ENCODE data around the gene THADA.

The THADA gene

GRCh38 chr2:43631618-43632317 is 35.9 kb upstream of the THADA start:
- no peak overlapping the region for H3K4me3 ChIP-seq (replicated peaks; ENCODE audit: insufficient read depth, low read length)
- no peak for DNase-seq (ENCODE audit: low read depth in 1 of 2, low spot score in 1 of 2)
- H3K27me3 ChIP-seq (ENCODE audit: insufficient read depth, poor library complexity, severe bottlenecking) = peaks cover 8% of the 10 kb centered on the region
- no peak overlapping the region for H3K27ac ChIP-seq (replicated peaks)
- TF ChIP-seq CTCF (IDR thresholded peaks at IDR 0.05; ENCODE audit: insufficient read depth, low read length) (no peak), REST (IDR thresholded peaks at IDR 0.05; ENCODE audit: insufficient replicate concordance, low read depth) (no peak), GABPA (IDR thresholded peaks at IDR 0.05; ENCODE audit: low read depth) (no peak), POLR2AphosphoS5 (IDR thresholded peaks at IDR 0.05; ENCODE audit: low read depth) (no peak), SPI1 (IDR thresholded peaks at IDR 0.05; ENCODE audit: borderline replicate concordance, low read depth) (no peak)

GRCh38 chr2:43622931-43623451 is 27.2 kb upstream of the THADA start:
- Histone ChIP-seq H3K4me3 (replicated peaks; ENCODE audit: insufficient read depth, low read length) (no peak overlapping the region), H3K27ac (replicated peaks) (no peak overlapping the region), H3K27me3 (ENCODE audit: insufficient read depth, poor library complexity, severe bottlenecking) (peaks cover 6% of the 10 kb centered on the region)
- no peak for DNase-seq (ENCODE audit: low read depth in 1 of 2, low spot score in 1 of 2)
- TF ChIP-seq CTCF (IDR thresholded peaks at IDR 0.05; ENCODE audit: insufficient read depth, low read length) = no peak
- TF ChIP-seq POLR2AphosphoS5 (IDR thresholded peaks at IDR 0.05; ENCODE audit: low read depth) = no peak
- TF ChIP-seq GABPA (IDR thresholded peaks at IDR 0.05; ENCODE audit: low read depth) = no peak
- no peak for TF ChIP-seq SPI1 (IDR thresholded peaks at IDR 0.05; ENCODE audit: borderline replicate concordance, low read depth)
- TF ChIP-seq REST (IDR thresholded peaks at IDR 0.05; ENCODE audit: insufficient replicate concordance, low read depth) = no peak

- TF ChIP-seq CTCF (IDR thresholded peaks at IDR 0.05; ENCODE audit: insufficient read depth, low read length) (no peak), POLR2AphosphoS5 (IDR thresholded peaks at IDR 0.05; ENCODE audit: low read depth) (no peak), SPI1 (IDR thresholded peaks at IDR 0.05; ENCODE audit: borderline replicate concordance, low read depth) (no peak), GABPA (IDR thresholded peaks at IDR 0.05; ENCODE audit: low read depth) (no peak), REST (IDR thresholded peaks at IDR 0.05; ENCODE audit: insufficient replicate concordance, low read depth) (no peak)
- H3K27me3 ChIP-seq (ENCODE audit: insufficient read depth, poor library complexity, severe bottlenecking) = peaks cover 6% of the 10 kb centered on the region
- no peak overlapping the region for H3K27ac ChIP-seq (replicated peaks)
- DNase-seq (ENCODE audit: low read depth in 1 of 2, low spot score in 1 of 2) = no peak
- H3K4me3 ChIP-seq (replicated peaks; ENCODE audit: insufficient read depth, low read length) = no peak overlapping the region
Measured at GRCh38 chr2:43619511-43619910, 23.7 kb upstream of the THADA start.

Measured in HL-60 (cell line).